GM12878 (cell line): ENCODE data around the gene PARK7. TPM values are rescaled to one million over a fixed set of nuclear protein-coding genes. Genes with fewer than 3 reads are reported as not detected.

ENCODE experiments used
- ATAC-seq: fragments of 200-7000 bp; cut with Tn5 transposase; 3 replicates; pipeline ENCODE4 v1.9.1; 2020; ENCODE audit warnings: mild to moderate bottlenecking, moderate library complexity
- BruUV-seq: library from RNA; stranded (reverse); fragments of 400-500 nt; replicated peaks from 2 replicates; lab custom pipeline; 2021; lab: Mats Ljungman, UMichigan
- CTCF ChIA-PET: fragments of 300-600 bp; sonication (Branson Sonifier 250); formaldehyde crosslinking; extraction: SDS; loops from one replicate; lab custom pipeline; 2021; ENCODE audit warnings: inconsistent platforms; lab: Yijun Ruan, JAX
- POLR2A ChIA-PET: fragments of 350-600 bp; formaldehyde crosslinking; extraction: SDS; loops from one replicate; lab custom pipeline; 2021; ENCODE audit warnings: inconsistent platforms; lab: Charles Lee
- RAD21 ChIA-PET: fragments of 300-600 bp; sonication (Branson Sonifier 250); formaldehyde crosslinking; loops from one replicate; lab custom pipeline; 2023; ENCODE audit warnings: antibody characterized with exemption; ENCODE audit not compliant: unreplicated experiment; lab: Charles Lee
- SMC1A ChIA-PET: fragments of 300-600 bp; sonication (Branson Sonifier 250); formaldehyde crosslinking; loops from one replicate; lab custom pipeline; 2023; ENCODE audit not compliant: unreplicated experiment, uncharacterized antibody; lab: Charles Lee
- DNase-seq: peaks from one replicate; pipeline ENCODE4 v3.0.0-alpha.2; 2011; ENCODE audit warnings: low read depth, low spot score
- FAIRE-seq: peaks from 3 replicates; lab custom pipeline; 2011; peaks lifted over from hg19 to GRCh38; lab: Jason Lieb, UNC
- H2AFZ ChIP-seq: 2 replicates; pipeline ENCODE4 v1.6.0; 2011; ENCODE audit warnings: low read depth, low read length, control low read depth; ENCODE audit not compliant: control insufficient read depth
- H3K27ac ChIP-seq: 2 replicates; pipeline ENCODE4 v1.5.1; 2011; ENCODE audit warnings: control low read depth; ENCODE audit not compliant: control insufficient read depth, insufficient read depth
- H3K27me3 ChIP-seq, 2 experiments: replicated peaks in 1 of 2; 2 replicates each; pipeline versions ENCODE4 v1.6.0 to v1.6.1; 2011; ENCODE audit warnings: low read length in 1 of 2; ENCODE audit not compliant: control insufficient read depth in 2 of 2, insufficient read depth in 2 of 2
- H3K36me3 ChIP-seq, 2 experiments: 2 replicates each; pipeline ENCODE4 v1.5.1; 2011; ENCODE audit warnings: low read length in 1 of 2; ENCODE audit not compliant: control insufficient read depth in 2 of 2, insufficient read depth in 2 of 2
- H3K4me1 ChIP-seq: 2 replicates; pipeline ENCODE4 v1.6.1; 2011; ENCODE audit warnings: mild to moderate bottlenecking, low read length, moderate library complexity, mixed read lengths; ENCODE audit not compliant: control insufficient read depth, insufficient read depth
- H3K4me2 ChIP-seq: 2 replicates; pipeline ENCODE4 v1.6.0; 2011; ENCODE audit warnings: control low read depth; ENCODE audit not compliant: control insufficient read depth, insufficient read depth
- H3K4me3 ChIP-seq: fragments of 200-600 bp; sonication (generic); 2 replicates; pipeline ENCODE4 v1.5.1; 2016
- H3K79me2 ChIP-seq: 2 replicates; pipeline ENCODE4 v1.6.0; 2011; ENCODE audit warnings: low read length; ENCODE audit not compliant: control insufficient read depth, insufficient read depth
- H3K9ac ChIP-seq: 2 replicates; pipeline ENCODE4 v1.8.0; 2011; ENCODE audit warnings: low read length, control low read depth, mixed read lengths; ENCODE audit not compliant: control insufficient read depth, insufficient read depth
- H3K9me3 ChIP-seq: replicated peaks from 3 replicates; pipeline ENCODE4 v1.5.1; 2011; ENCODE audit warnings: mild to moderate bottlenecking, low read length; ENCODE audit not compliant: control insufficient read depth, insufficient read depth
- H4K20me1 ChIP-seq: 2 replicates; pipeline ENCODE4 v1.6.0; 2011; ENCODE audit not compliant: control insufficient read depth, insufficient read depth
- CHD1 ChIP-seq: IDR thresholded peaks from 2 replicates; pipeline ENCODE4 v1.6.1; 2012; ENCODE audit warnings: low read depth, low read length, improper control_type of control experiment
- IKZF2 ChIP-seq, 2 experiments: fragments of 450-650 bp; IDR thresholded peaks; 2 replicates each; pipeline ENCODE4 v1.6.1; 2017; ENCODE audit warnings: mild to moderate bottlenecking in 2 of 2, moderate library complexity in 2 of 2
- JUNB ChIP-seq: IDR thresholded peaks from 2 replicates; pipeline ENCODE4 v1.6.1; 2016; ENCODE audit warnings: antibody characterized with exemption, mild to moderate bottlenecking
- KLF5 ChIP-seq: fragments of 450-650 bp; IDR thresholded peaks from 2 replicates; pipeline ENCODE4 v1.6.1; 2014; ENCODE audit warnings: mild to moderate bottlenecking; ENCODE audit not compliant: partially characterized antibody
- LARP7 ChIP-seq: fragments of 450-650 bp; IDR thresholded peaks from 2 replicates; pipeline ENCODE4 v1.6.1; 2017; ENCODE audit warnings: mild to moderate bottlenecking
- RUNX3 ChIP-seq: IDR thresholded peaks from 2 replicates; pipeline ENCODE4 v1.6.1; 2012; ENCODE audit warnings: low read length, inconsistent platforms
- SREBF1 ChIP-seq: IDR thresholded peaks from 2 replicates; pipeline ENCODE4 v1.6.1; 2012; ENCODE audit warnings: mild to moderate bottlenecking, low read length
- USF1 ChIP-seq: IDR thresholded peaks from 2 replicates; pipeline ENCODE4 v1.6.1; 2011; ENCODE audit warnings: borderline replicate concordance, low read depth, mild to moderate bottlenecking, moderate library complexity, mixed read lengths, low read length; ENCODE audit not compliant: insufficient read depth; ENCODE audit errors: extremely low read length
- WGBS: methylation state at CpG from one replicate; pipeline ENCODE4 v1.1.6; 2016; ENCODE audit warnings: low lambda C conversion rate; ENCODE audit not compliant: insufficient replicate concordance, insufficient coverage; ENCODE audit errors: missing lambda C conversion rate; 5-methylcytosine and 5-hydroxymethylcytosine counted together
- in situ Hi-C: fragments of 300-500 bp; cut with MboI; formaldehyde crosslinking; loops from 9 replicates; pipeline ENCODE4 v1.14.3; 2018; ENCODE audit warnings: mixed read lengths
- intact Hi-C: fragments of 100-400 bp; cut with micrococcal nuclease; formaldehyde crosslinking; loops from one replicate; pipeline ENCODE4 v1.14.2; 2022; ENCODE audit not compliant: unreplicated experiment
- polyA plus RNA-seq, 11 experiments: library from polyadenylated mRNA; depleted of rRNA in 4 of 11; unstranded in 6 of 11; stranded (reverse) in 5 of 11; fragments of >200 nt; fragmentation: Nextera tagmentation in 4 of 11; fragmentation: Illumina TruSeq in 1 of 11; extraction: Ambion mirVana in 4 of 11; extraction: Trizol in 1 of 11; gene quantifications; 1 replicate in 1 of 11; 2 replicates in 10 of 11; pipeline versions ENCODE4 v1.2.1 to v1.2.3, GENCODE V29; 2011 to 2016; ENCODE audit warnings: inconsistent platforms in 2 of 11, missing spikeins in 2 of 11, low read depth in 1 of 11
- total RNA-seq, 4 experiments: library from RNA; depleted of rRNA in 3 of 4; stranded (reverse); fragments of >200 nt in 3 of 4; fragmentation: Illumina TruSeq in 1 of 4; extraction: Trizol in 1 of 4; gene quantifications; 2 replicates each; pipeline versions ENCODE4 v1.2.1 to v1.2.3, GENCODE V29; 2013 to 2021
- TF ChIP-seq, protein P1 (sequence below): fragments of 450-650 bp; formaldehyde crosslinking; IDR thresholded peaks from 2 replicates; pipeline ENCODE4 v1.4.0; 2022; ENCODE audit warnings: mild to moderate bottlenecking, moderate library complexity

The PARK7 gene
- total and polyA plus RNA-seq, 10 of the 15 experiments (the other 5 are each of a cell fraction or from before 2014, with no cell fraction given): 267 to 1,056 (median 495) TPM

- RAD21 ChIA-PET: interaction anchor here (0.6 to 1.8 kb wide), 3 partner anchors 19 to 94 kb away, joined by 3 to 6 read pairs (median 5); no protein-coding TSS in a partner anchor
- BruUV-seq: no TSS peak
- Histone ChIP-seq H3K4me3 (no peak overlapping the region), H3K79me2 (no peaks in the 10 kb centered on the region), H2AFZ (no peak overlapping the region), H3K27me3 (no peaks in the 10 kb centered on the region), H3K4me1 (peaks cover 16% of the 10 kb centered on the region), H3K9me3 (no peaks in the 10 kb centered on the region), H4K20me1 (no peaks in the 10 kb centered on the region), H3K4me2 (peak overlapping the region; percentile 38; the same call in 1 of the 2 replicates), H3K27ac (no peak overlapping the region), H3K9ac (peak overlapping the region; percentile 4; the same call in 1 of the 2 replicates), H3K36me3 (peaks cover 16 to 21% of the 10 kb centered on the region in 2 experiments)
- in situ Hi-C loops: no loop called here
- TF ChIP-seq CHD1 (no peak), IKZF2 (IDR thresholded peaks at IDR 0.05) (0 out of 4 replicates have a peak, but pooled peaks of 1 of the 2 experiments have one; percentile 15), JUNB (peak; percentile 22; the same call in 1 of the 2 replicates), RUNX3 (peak; percentile 47; the same call in 1 of the 2 replicates)
- ATAC-seq (peak; percentile 82), DNase-seq (no peak), FAIRE-seq (peak; percentile 31)
- intact Hi-C loops: no loop called here
- SMC1A ChIA-PET: interaction anchor here (1.5 to 1.8 kb wide), 3 partner anchors 13 to 145 kb away, joined by 3 to 6 read pairs (median 6); no protein-coding TSS in a partner anchor
- CTCF ChIA-PET: interaction anchor here (0.6 to 2.1 kb wide), 4 partner anchors 26 to 362 kb away, joined by 3 to 9 read pairs (median 4); no protein-coding TSS in a partner anchor
- 39% methylated on average over 1 of the region's 1 CpG for WGBS
- POLR2A ChIA-PET: no interaction called here
Observed at GRCh38 chr1:7988576-7988975, 27.1 kb downstream of the PARK7 start.

DNA sequence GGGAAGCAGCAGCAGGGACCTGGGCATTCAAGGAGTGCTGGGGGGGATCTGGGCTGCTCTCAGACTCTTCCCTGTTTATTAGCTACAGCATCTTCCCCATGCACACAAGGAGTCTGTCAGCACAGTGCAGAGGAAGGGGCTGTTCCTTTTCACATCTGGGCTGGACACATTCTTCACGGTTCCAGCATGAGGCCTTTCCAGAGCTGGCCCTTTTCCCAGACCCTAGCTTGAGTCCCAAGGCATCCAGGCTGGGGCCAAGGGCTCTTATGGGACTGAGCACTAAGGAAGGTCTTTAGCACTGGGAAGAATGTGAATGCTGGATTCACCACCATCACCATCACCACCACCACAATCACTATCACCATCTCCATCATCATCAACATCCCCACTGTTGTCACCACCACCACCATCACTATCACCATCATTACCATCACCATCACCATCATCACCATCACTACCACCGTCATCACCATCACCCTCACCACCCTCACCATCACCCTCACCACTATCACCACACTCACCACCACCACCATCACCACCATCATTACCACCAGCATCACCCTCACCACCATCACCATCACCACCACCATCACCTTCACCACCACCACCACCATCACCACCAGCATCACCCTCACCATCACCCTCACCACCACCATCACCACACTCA, 28.4 kb downstream of the PARK7 start:
- Histone ChIP-seq H3K4me2 (no peak overlapping the region), H2AFZ (no peak overlapping the region), H3K9ac (no peak overlapping the region), H3K4me3 (no peak overlapping the region), H3K79me2 (no peaks in the 10 kb centered on the region), H4K20me1 (no peaks in the 10 kb centered on the region), H3K36me3 (peaks cover 6 to 14% of the 10 kb centered on the region in 2 experiments; a peak in 3 of 4 replicates), H3K27ac (no peak overlapping the region), H3K4me1 (peaks cover 25% of the 10 kb centered on the region), H3K9me3 (no peaks in the 10 kb centered on the region), H3K27me3 (no peaks in the 10 kb centered on the region)
- DNase-seq (no peak), ATAC-seq (no peak), FAIRE-seq (no peak)
- intact Hi-C loops: no loop called here
- ChIA-PET RAD21 (interaction anchor here (0.6 to 1.8 kb wide), 2 partner anchors 26 to 359 kb away, joined by 4 to 6 read pairs; no protein-coding TSS in a partner anchor), SMC1A (interaction anchor here (0.6 to 1.8 kb wide), 3 partner anchors 14 to 216 kb away, joined by 3 to 6 read pairs (median 6); no protein-coding TSS in a partner anchor), POLR2A (no interaction called here), CTCF (interaction anchor here (0.6 to 1.1 kb wide), 3 partner anchors 14 to 33 kb away, joined by 3 read pairs; no protein-coding TSS in a partner anchor)
- WGBS: 97% methylated on average over 2 of the region's 2 CpGs
- BruUV-seq: no TSS peak
- in situ Hi-C loops: no loop called here
- TF ChIP-seq KLF5 (no peak), SREBF1 (no peak), USF1 (no peak), LARP7 (no peak)
- TF ChIP-seq, protein P1, sequence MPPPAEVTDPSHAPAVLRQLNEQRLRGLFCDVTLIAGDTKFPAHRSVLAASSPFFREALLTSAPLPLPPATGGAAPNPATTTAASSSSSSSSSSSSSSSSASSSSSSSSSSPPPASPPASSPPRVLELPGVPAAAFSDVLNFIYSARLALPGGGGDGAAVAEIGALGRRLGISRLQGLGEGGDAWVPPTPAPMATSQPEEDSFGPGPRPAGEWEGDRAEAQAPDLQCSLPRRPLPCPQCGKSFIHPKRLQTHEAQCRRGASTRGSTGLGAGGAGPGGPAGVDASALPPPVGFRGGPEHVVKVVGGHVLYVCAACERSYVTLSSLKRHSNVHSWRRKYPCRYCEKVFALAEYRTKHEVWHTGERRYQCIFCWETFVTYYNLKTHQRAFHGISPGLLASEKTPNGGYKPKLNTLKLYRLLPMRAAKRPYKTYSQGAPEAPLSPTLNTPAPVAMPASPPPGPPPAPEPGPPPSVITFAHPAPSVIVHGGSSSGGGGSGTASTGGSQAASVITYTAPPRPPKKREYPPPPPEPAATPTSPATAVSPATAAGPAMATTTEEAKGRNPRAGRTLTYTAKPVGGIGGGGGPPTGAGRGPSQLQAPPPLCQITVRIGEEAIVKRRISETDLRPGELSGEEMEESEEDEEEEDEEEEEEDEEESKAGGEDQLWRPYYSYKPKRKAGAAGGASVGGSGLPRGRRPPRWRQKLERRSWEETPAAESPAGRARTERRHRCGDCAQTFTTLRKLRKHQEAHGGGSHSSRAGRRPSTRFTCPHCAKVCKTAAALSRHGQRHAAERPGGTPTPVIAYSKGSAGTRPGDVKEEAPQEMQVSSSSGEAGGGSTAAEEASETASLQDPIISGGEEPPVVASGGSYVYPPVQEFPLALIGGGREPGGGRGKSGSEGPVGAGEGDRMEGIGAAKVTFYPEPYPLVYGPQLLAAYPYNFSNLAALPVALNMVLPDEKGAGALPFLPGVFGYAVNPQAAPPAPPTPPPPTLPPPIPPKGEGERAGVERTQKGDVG (CRISPR knock-in tag): no peak
